HepG2 (cell line): ENCODE measurements around the gene OTUD7B. TPM values are rescaled to one million over a fixed set of nuclear protein-coding genes. Genes with fewer than 3 reads are reported as not detected.

ENCODE experiments used
- ARID2 ChIP-seq: sonication (generic); formaldehyde crosslinking; IDR thresholded peaks from 2 replicates; pipeline ENCODE4 v1.8.1; 2022; ENCODE audit warnings: mild to moderate bottlenecking, missing genetic modification reagents, borderline replicate concordance
- GATAD2A ChIP-seq: IDR thresholded peaks from 2 replicates; pipeline ENCODE4 v1.6.1; 2016
- HDAC2 ChIP-seq: sonication (generic); formaldehyde crosslinking; IDR thresholded peaks from 2 replicates; pipeline ENCODE4 v1.4.0; 2020; ENCODE audit warnings: missing genetic modification reagents
- MAFG ChIP-seq: sonication (generic); formaldehyde crosslinking; IDR thresholded peaks from 2 replicates; pipeline ENCODE4 v1.5.1; 2020; ENCODE audit warnings: mild to moderate bottlenecking, missing genetic modification reagents
- MBD4 ChIP-seq: IDR thresholded peaks from 2 replicates; pipeline ENCODE4 v1.6.1; 2012; ENCODE audit warnings: low read length, inconsistent platforms, borderline replicate concordance
- MIXL1 ChIP-seq: IDR thresholded peaks from 2 replicates; pipeline ENCODE4 v1.6.1; 2016
- NFE2 ChIP-seq: sonication (generic); formaldehyde crosslinking; IDR thresholded peaks from 2 replicates; pipeline ENCODE4 v1.4.0; 2020; ENCODE audit warnings: missing genetic modification reagents
- POLR2G ChIP-seq: fragments of 200-400 bp; formaldehyde crosslinking; IDR thresholded peaks from 2 replicates; pipeline ENCODE4 v1.6.1; 2018; ENCODE audit warnings: mild to moderate bottlenecking, low read depth, low read length, moderate library complexity
- REL ChIP-seq: sonication (generic); formaldehyde crosslinking; conservative IDR thresholded peaks from 2 replicates; pipeline ENCODE4 v1.8.0; 2022; ENCODE audit warnings: mild to moderate bottlenecking, missing genetic modification reagents, moderate library complexity
- SMARCE1 ChIP-seq: fragments of 450-650 bp; IDR thresholded peaks from 2 replicates; pipeline ENCODE4 v1.6.1; 2017; ENCODE audit warnings: borderline replicate concordance
- YEATS2 ChIP-seq: sonication (generic); formaldehyde crosslinking; IDR thresholded peaks from 2 replicates; pipeline ENCODE4 v1.4.0; 2020; ENCODE audit warnings: missing genetic modification reagents, borderline replicate concordance
- ZMYM2 ChIP-seq: sonication (generic); formaldehyde crosslinking; IDR thresholded peaks from 2 replicates; pipeline ENCODE4 v1.8.0; 2022; ENCODE audit warnings: mild to moderate bottlenecking, missing genetic modification reagents
- ZNF10 ChIP-seq: sonication (generic); formaldehyde crosslinking; IDR thresholded peaks from 2 replicates; pipeline ENCODE4 v1.4.0; 2020; ENCODE audit warnings: mild to moderate bottlenecking, low read depth, missing genetic modification reagents, borderline replicate concordance
- ZNF225 ChIP-seq: sonication (generic); formaldehyde crosslinking; IDR thresholded peaks from 2 replicates; pipeline ENCODE4 v1.4.0; 2020; ENCODE audit warnings: mild to moderate bottlenecking, missing genetic modification reagents
- ZNF260 ChIP-seq: sonication (generic); formaldehyde crosslinking; IDR thresholded peaks from 2 replicates; pipeline ENCODE4 v1.4.0; 2020; ENCODE audit warnings: missing genetic modification reagents, low read depth, mild to moderate bottlenecking, borderline replicate concordance
- ZNF589 ChIP-seq: sonication (generic); formaldehyde crosslinking; conservative IDR thresholded peaks from 2 replicates; pipeline ENCODE4 v1.8.0; 2022; ENCODE audit warnings: mild to moderate bottlenecking, moderate library complexity, missing genetic modification reagents
- ZNF747 ChIP-seq: sonication (generic); formaldehyde crosslinking; IDR thresholded peaks from 2 replicates; pipeline ENCODE4 v1.8.1; 2023; ENCODE audit warnings: missing genetic modification reagents, mild to moderate bottlenecking, borderline replicate concordance
- ZSCAN30 ChIP-seq: sonication (generic); formaldehyde crosslinking; IDR thresholded peaks from 2 replicates; pipeline ENCODE4 v1.5.0; 2020; ENCODE audit warnings: mild to moderate bottlenecking, missing genetic modification reagents
- polyA plus RNA-seq, 8 experiments: library from polyadenylated mRNA; depleted of rRNA in 3 of 8; stranded (reverse) in 7 of 8; unstranded in 1 of 8; fragments of >200 nt; fragmentation: Illumina TruSeq in 4 of 8; extraction: Trizol in 4 of 8; gene quantifications; 2 replicates each; pipeline versions ENCODE4 v1.2.1 to v1.2.3, GENCODE V29; 2011 to 2016; ENCODE audit warnings: low read depth in 4 of 8, missing spikeins in 1 of 8, mixed read lengths in 1 of 8; ENCODE audit not compliant: insufficient read depth in 1 of 8
- total RNA-seq, 5 experiments: library from RNA; depleted of rRNA; stranded (reverse); fragments of >200 nt; fragmentation: Illumina TruSeq; extraction: Trizol; gene quantifications; 2 replicates each; pipeline ENCODE4 v1.2.3, GENCODE V29; 2016; ENCODE audit warnings: low read depth in 1 of 5
- TF ChIP-seq, protein P1 (sequence below): fragments of 450-650 bp; IDR thresholded peaks from 2 replicates; pipeline ENCODE4 v1.6.1; 2016
- TF ChIP-seq, protein P2 (sequence below): sonication (generic); formaldehyde crosslinking; IDR thresholded peaks from 2 replicates; pipeline ENCODE4 v1.5.0; 2020; ENCODE audit warnings: mild to moderate bottlenecking, missing genetic modification reagents
- TF ChIP-seq, protein P3 (sequence below): IDR thresholded peaks from 2 replicates; pipeline ENCODE4 v1.6.1; 2018; ENCODE audit warnings: missing genetic modification reagents
- TF ChIP-seq, protein P4 (sequence below): IDR thresholded peaks from 2 replicates; pipeline ENCODE4 v1.6.1; 2016; ENCODE audit warnings: missing genetic modification reagents, missing compliant biosample characterization
- TF ChIP-seq, protein P5 (sequence below): IDR thresholded peaks from 2 replicates; pipeline ENCODE4 v1.6.1; 2016
- TF ChIP-seq, protein P6 (sequence below): sonication (generic); formaldehyde crosslinking; IDR thresholded peaks from 2 replicates; pipeline ENCODE4 v1.8.0; 2022; ENCODE audit warnings: missing genetic modification reagents, low read depth, mild to moderate bottlenecking, borderline replicate concordance

The OTUD7B gene
- total and polyA plus RNA-seq, 2 of the 13 experiments (the other 11 are each of a cell fraction or from before 2014, with no cell fraction given), result 5.1 to 11.2 TPM

DNA sequence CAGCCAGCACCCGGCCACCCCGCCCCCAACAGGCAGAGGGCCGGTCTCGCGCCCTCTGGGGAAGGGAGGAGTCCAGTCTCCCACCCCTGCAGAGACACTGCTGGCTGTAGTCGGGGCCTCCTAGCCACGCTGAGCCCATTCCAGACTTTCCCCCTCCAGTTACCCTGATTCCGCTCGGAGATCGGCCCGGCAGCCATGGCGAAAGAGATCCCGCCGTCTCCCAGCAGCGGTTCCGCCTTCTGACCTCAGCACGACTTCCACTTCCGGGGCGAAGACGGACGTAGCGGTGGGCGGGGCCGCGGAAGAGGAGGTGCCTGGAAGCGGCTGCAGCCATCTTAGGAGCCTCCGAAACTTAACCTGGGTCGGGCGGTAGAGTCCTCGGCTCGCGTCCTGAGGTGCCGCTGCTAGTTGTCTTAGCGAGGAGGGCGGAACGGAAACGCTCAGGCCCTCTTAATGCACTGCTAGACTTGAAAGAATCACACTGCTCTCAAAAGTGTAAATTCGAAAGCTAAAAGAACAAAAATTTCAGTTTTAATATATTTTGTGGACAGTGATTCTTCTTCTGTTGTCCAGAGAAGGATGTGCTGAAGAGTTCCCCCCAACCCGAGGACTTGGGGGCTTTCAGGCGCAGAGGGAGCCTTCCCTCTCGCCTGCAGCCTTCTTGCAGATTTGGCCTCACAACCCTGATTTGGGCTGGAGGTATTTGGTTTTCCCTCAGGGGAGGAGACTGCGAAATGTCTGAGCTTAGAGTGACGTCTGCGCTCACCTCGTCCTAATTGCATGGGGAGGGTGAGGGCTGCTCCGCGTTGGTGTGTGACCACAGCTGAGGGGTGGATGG is 82.7 kb downstream of the OTUD7B start, which contains the start of gene SF3B4 (continued):
- TF ChIP-seq ZNF10 (CRISPR knock-in tag) (no peak), NFE2 (CRISPR knock-in tag) (no peak), MAFG (no peak), POLR2G (peak; percentile 99), ZNF589 (CRISPR knock-in tag) (no peak), HDAC2 (peak; percentile 77), ZMYM2 (CRISPR knock-in tag) (no peak), ZSCAN30 (no peak), SMARCE1 (no peak), ZNF747 (CRISPR knock-in tag) (no peak), ZNF225 (peak; percentile 65; the same call in 1 of the 2 replicates), MBD4 (no peak), REL (CRISPR knock-in tag) (0 out of 2 replicates have a peak, but pooled peaks have one; percentile 27), MIXL1 (peak; percentile 9; the same call in 1 of the 2 replicates), GATAD2A (CRISPR knock-in tag) (peak; percentile 28), ARID2 (CRISPR knock-in tag) (no peak), YEATS2 (CRISPR knock-in tag) (peak; percentile 87), ZNF260 (CRISPR knock-in tag) (no peak)
- TF ChIP-seq, protein P1, sequence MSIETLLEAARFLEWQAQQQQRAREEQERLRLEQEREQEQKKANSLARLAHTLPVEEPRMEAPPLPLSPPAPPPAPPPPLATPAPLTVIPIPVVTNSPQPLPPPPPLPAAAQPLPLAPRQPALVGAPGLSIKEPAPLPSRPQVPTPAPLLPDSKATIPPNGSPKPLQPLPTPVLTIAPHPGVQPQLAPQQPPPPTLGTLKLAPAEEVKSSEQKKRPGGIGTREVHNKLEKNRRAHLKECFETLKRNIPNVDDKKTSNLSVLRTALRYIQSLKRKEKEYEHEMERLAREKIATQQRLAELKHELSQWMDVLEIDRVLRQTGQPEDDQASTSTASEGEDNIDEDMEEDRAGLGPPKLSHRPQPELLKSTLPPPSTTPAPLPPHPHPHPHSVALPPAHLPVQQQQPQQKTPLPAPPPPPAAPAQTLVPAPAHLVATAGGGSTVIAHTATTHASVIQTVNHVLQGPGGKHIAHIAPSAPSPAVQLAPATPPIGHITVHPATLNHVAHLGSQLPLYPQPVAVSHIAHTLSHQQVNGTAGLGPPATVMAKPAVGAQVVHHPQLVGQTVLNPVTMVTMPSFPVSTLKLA, result no peak
- TF ChIP-seq, protein P2, sequence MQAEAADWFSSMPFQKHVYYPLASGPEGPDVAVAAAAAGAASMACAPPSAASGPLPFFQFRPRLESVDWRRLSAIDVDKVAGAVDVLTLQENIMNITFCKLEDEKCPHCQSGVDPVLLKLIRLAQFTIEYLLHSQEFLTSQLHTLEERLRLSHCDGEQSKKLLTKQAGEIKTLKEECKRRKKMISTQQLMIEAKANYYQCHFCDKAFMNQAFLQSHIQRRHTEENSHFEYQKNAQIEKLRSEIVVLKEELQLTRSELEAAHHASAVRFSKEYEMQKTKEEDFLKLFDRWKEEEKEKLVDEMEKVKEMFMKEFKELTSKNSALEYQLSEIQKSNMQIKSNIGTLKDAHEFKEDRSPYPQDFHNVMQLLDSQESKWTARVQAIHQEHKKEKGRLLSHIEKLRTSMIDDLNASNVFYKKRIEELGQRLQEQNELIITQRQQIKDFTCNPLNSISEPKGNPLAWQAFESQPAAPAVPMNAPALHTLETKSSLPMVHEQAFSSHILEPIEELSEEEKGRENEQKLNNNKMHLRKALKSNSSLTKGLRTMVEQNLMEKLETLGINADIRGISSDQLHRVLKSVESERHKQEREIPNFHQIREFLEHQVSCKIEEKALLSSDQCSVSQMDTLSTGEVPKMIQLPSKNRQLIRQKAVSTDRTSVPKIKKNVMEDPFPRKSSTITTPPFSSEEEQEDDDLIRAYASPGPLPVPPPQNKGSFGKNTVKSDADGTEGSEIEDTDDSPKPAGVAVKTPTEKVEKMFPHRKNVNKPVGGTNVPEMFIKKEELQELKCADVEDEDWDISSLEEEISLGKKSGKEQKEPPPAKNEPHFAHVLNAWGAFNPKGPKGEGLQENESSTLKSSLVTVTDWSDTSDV (CRISPR knock-in tag), result no peak
- TF ChIP-seq, protein P3, sequence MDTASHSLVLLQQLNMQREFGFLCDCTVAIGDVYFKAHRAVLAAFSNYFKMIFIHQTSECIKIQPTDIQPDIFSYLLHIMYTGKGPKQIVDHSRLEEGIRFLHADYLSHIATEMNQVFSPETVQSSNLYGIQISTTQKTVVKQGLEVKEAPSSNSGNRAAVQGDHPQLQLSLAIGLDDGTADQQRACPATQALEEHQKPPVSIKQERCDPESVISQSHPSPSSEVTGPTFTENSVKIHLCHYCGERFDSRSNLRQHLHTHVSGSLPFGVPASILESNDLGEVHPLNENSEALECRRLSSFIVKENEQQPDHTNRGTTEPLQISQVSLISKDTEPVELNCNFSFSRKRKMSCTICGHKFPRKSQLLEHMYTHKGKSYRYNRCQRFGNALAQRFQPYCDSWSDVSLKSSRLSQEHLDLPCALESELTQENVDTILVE, result no peak
- TF ChIP-seq, protein P4, sequence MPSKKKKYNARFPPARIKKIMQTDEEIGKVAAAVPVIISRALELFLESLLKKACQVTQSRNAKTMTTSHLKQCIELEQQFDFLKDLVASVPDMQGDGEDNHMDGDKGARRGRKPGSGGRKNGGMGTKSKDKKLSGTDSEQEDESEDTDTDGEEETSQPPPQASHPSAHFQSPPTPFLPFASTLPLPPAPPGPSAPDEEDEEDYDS (CRISPR knock-in tag), result peak; percentile 88
- TF ChIP-seq, protein P5, sequence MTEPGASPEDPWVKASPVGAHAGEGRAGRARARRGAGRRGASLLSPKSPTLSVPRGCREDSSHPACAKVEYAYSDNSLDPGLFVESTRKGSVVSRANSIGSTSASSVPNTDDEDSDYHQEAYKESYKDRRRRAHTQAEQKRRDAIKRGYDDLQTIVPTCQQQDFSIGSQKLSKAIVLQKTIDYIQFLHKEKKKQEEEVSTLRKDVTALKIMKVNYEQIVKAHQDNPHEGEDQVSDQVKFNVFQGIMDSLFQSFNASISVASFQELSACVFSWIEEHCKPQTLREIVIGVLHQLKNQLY (CRISPR knock-in tag), result no peak
- TF ChIP-seq, protein P6, sequence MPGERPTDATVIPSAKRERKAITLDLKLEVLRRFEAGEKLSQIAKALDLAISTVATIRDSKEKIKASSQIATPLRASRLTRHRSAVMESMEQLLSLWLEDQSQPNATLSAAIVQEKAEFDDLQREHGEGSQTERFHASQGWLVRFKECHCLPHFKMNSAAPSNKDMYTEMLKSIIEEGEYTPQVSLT (CRISPR knock-in tag), result no peak
